Transverse colon (tissue), 3 donors: ENCODE results near the gene HDAC4.

Source experiments
- EP300 ChIP-seq: sonication (generic); formaldehyde crosslinking; IDR thresholded peaks from one replicate; pipeline ENCODE4 v1.6.1; 2017; ENCODE audit warnings: antibody characterized with exemption, low read depth
- POLR2A ChIP-seq: fragments of 450-650 bp; IDR thresholded peaks from one replicate; pipeline ENCODE4 v1.6.1; 2016; ENCODE audit warnings: antibody characterized with exemption, mild to moderate bottlenecking, moderate library complexity
- TF ChIP-seq, protein P1 (sequence below), 5 experiments: fragments of 200-600 bp in 3 of 5; fragments of 450-650 bp in 2 of 5; sonication (generic) in 3 of 5; IDR thresholded peaks; 1 replicate in 2 of 5; 2 replicates in 3 of 5; pipeline ENCODE4 v1.5.1; 2016 to 2017; ENCODE audit warnings: antibody characterized with exemption in 5 of 5, inconsistent platforms in 3 of 5, mild to moderate bottlenecking in 2 of 5, moderate library complexity in 1 of 5

DNA sequence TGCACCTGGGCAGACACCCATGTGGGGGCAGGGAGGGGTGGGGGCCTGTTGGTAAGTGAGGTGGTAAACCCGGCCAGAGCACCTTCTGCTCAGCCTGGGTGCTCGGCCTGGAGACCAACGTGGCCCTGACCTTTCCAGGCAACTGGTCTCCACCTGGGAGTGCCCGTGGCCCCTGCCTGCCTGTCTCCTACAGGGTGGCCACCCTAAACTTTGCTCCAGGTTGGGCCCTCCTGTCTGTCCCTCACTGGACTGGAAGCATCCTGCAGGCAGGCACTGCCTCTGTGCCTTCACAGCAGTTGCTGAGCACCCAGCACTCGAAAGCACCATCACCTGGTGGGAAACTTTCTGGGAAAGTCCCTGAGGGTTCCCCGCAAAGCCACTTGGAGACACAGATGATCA, 381.6 kb downstream of the HDAC4 start:
- TF ChIP-seq, protein P1, sequence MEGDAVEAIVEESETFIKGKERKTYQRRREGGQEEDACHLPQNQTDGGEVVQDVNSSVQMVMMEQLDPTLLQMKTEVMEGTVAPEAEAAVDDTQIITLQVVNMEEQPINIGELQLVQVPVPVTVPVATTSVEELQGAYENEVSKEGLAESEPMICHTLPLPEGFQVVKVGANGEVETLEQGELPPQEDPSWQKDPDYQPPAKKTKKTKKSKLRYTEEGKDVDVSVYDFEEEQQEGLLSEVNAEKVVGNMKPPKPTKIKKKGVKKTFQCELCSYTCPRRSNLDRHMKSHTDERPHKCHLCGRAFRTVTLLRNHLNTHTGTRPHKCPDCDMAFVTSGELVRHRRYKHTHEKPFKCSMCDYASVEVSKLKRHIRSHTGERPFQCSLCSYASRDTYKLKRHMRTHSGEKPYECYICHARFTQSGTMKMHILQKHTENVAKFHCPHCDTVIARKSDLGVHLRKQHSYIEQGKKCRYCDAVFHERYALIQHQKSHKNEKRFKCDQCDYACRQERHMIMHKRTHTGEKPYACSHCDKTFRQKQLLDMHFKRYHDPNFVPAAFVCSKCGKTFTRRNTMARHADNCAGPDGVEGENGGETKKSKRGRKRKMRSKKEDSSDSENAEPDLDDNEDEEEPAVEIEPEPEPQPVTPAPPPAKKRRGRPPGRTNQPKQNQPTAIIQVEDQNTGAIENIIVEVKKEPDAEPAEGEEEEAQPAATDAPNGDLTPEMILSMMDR (IDR thresholded peaks at IDR 0.05), result no peak
- TF ChIP-seq POLR2A, result no peak
- TF ChIP-seq EP300, result no peak
